KOPT-K1 (cell line): ENCODE data around the gene MOB3B.
"Not testable (repeated sequence)": the region's sequence is repeated elsewhere in the genome, so short reads cannot be mapped to it uniquely, and the experiment has no call there.

ENCODE experiments used
- H3K27ac ChIP-seq: fragments of 200-600 bp; sonication (generic); 2 replicates; pipeline ENCODE4 v1.5.1; 2016; ENCODE audit warnings: antibody characterized with exemption, mild to moderate bottlenecking, low read depth, low read length; ENCODE audit not compliant: poor library complexity, severe bottlenecking
- H3K36me3 ChIP-seq: fragments of 200-600 bp; sonication (generic); 2 replicates; pipeline ENCODE4 v1.5.1; 2017; ENCODE audit warnings: antibody characterized with exemption, mild to moderate bottlenecking, low read length, moderate library complexity; ENCODE audit not compliant: insufficient read depth
- H3K9me3 ChIP-seq: fragments of 200-600 bp; sonication (generic); 2 replicates; pipeline ENCODE4 v1.5.1; 2017; ENCODE audit warnings: antibody characterized with exemption, low read length, mild to moderate bottlenecking; ENCODE audit not compliant: insufficient read depth, poor library complexity, severe bottlenecking

Gene MOB3B

DNA sequence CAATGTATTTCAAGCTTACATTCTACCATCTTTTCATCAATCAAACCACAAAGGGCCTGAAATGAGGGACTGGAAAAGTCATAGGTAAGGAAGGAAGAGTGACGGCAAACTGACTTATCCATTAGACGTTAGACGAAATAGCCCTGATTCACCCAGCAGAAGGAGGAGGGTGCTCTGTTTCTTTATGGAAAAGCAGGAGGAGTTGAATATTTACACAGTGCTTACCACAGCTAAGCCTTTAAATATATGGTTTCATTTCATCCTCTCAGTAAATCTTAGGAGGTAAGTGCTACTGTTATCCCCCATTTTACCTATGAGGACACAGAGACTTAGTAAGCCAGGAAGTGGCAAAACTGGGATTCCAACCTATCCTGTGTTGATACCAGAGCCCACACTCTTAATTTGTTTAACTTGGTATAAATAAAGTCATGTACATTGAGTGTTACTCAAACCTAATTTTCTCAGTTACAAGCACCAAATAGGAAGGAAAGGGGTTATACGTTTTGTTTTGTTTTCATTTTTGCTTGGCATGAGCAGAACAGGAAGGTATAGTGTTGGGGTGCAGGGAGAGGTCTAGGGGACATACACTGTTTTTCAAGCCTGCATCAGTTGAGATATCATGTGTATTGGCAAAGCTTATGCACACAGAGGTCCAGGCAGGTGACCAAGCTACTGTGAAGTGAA, 103.6 kb downstream of the MOB3B start:
- Histone ChIP-seq H3K36me3 (no peaks in the 10 kb centered on the region), H3K27ac (no peak overlapping the region), H3K9me3 (no peaks in the 10 kb centered on the region)

DNA sequence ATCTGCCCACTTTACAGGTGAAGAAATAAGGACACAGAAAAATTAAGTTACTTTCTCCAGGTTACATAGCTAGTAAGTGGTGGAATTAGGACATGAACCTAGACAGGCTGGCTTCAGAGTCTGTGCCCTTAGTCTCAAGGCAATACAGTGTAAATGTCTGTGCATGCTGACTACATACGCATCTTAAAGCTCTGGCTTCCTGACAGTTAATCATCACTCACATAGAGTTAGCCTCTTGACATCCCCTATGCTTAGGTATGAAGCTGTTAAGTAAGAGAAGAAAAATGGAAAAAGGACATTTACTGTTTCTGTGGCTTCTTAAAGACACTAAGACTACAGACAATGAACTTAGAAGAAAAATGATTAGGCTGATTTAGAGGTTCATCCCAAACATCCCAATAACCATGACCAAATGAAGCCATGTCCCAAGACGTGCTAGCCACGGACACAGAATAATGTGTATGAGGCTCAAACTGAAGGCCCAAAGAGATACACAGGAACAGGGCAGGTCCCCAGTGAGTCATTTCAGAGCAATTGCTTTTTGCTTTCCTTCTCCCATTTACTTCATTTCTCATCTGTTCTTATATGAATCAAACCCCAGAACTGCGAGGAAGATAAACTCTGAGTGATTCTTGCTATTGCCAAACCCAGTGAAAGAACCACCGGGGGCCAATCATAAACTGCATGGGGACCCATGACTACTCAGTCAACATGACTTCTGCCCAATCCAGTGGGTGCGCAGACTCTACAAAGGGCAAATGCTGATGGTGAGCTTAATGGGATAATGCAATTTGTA, 105.5 kb downstream of the MOB3B start:
- Histone ChIP-seq H3K36me3 (no peaks in the 10 kb centered on the region), H3K27ac (no peak overlapping the region), H3K9me3 (no peaks in the 10 kb centered on the region)

DNA sequence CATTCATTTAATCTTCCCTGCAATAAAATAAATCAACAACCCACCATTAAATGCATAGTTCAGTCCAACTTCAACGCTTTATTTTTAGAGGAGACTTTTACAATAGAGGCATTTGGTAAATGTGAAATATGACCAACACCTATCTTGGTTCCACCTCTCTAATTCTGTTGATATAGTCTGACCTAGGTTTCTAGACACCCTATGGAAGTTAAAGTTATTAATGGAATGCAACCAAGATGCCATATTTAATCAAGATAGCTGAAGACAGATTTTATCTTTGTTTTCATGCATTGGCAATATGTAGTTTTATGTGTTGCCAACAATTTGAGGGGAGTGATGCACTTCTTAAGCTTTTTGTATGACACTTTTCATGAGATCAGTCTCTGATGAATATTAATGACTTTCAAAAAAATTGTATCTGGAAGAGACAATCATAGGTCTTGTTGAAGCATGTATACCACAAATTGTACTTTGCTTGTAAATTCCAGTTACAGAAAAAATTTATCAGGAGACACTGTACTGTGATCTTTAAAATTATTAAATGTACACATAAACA, 107.3 kb downstream of the MOB3B start:
- no peaks in the 10 kb centered on the region for H3K36me3 ChIP-seq
- H3K27ac ChIP-seq = no peak overlapping the region
- H3K9me3 ChIP-seq = no peaks in the 10 kb centered on the region

DNA sequence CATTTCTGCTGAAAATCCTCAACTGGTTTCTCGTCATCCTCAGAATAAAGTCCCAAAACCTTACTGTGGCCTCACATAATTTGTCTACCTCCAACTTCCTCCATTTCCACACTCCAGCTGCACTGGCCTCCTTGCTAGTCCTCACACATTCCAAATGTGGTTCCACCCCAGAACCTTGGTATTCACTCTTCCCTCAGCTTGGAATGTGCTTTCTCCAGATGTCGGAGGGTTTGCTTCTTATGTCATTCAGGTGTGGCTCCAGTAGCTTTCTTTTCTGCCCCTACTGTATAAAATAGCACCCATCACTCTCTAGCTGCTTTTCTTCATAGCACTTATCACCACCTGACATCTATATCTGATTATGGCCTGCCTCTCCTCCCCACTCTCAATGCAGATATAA, 108.0 kb downstream of the MOB3B start:
- Histone ChIP-seq H3K36me3 (no peaks in the 10 kb centered on the region), H3K27ac (no peak overlapping the region), H3K9me3 (no peaks in the 10 kb centered on the region)

DNA sequence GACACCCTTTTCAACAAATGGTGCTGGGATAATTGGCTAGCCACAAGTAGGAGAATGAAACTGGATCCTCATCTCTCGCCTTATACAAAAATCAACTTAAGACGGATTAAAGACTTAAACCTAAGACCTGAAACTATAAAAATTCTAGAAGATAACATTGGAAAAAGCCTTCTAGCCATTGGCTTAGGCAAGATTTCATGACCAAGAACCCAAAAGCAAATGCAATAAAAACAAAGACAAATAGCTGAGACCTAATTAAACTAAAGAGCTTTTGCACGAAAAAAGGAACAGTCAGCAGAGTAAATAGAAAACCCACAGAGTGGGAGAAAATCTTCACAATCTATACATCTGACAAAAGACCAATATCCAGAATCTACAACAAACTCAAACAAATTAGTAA, 110.1 kb downstream of the MOB3B start:
- H3K9me3 ChIP-seq, H3K27ac ChIP-seq, H3K36me3 ChIP-seq: not testable (repeated sequence)

DNA sequence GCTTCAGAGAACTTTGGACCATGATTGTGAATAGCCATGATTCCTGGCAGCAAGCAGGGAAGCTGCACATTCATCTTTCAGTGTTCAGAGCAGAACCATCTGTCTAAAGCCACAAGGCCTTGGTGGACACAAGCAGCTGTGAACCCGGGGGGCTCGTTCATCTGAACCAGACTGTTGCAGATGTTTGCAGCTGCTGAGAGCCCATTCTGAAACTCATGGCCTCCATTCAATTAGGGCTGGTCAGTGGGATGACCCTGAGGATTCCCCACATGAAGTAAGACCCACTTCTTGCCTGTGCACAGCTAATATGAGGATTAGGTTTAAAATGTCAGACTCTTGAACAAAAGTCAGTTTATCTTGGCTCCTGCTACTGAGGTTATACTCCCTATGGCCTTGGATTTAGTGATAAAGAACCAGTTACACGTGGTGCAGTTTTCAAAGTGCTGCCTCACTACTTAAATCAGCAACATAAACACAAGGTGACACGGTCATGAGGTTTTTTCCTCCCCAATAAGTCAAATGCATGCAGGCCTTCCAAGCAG, 115.3 kb downstream of the MOB3B start:
- Histone ChIP-seq H3K9me3 (no peaks in the 10 kb centered on the region), H3K36me3 (no peaks in the 10 kb centered on the region), H3K27ac (no peak overlapping the region)

DNA sequence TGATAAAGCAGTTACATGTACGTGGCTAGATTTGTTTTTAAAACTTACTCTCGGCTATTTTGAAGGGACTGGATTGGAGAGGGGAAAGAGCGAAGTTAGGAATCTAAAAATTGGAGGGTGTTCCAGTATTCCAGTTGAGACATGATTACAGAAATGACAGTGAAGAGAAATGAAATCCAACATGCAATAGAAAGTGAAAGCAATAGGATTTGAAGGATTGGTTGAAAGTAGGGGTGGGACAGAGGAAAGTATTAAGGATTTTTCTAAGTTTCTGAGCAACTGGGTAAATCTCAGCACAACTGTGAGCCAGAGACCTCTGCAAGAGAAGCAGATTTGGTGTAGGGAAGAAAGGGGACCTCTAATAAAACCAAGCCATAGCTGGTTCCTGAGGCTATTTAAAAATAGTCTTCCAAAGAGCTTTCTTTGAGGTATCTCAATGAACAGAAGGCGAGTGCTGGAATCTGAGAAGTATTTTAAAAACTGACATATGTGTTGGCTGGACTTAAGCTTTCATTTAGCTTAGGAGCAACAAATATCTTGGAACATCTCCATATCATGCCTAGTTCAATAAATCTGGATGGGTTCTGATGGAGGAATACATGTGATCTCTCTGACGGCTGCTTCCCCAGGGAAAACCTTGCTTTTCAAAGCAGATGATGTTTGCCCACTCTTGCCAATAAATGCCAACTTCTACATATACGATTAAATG, 115.9 kb downstream of the MOB3B start:
- H3K9me3 ChIP-seq = no peaks in the 10 kb centered on the region
- no peaks in the 10 kb centered on the region for H3K36me3 ChIP-seq
- no peak overlapping the region for H3K27ac ChIP-seq

DNA sequence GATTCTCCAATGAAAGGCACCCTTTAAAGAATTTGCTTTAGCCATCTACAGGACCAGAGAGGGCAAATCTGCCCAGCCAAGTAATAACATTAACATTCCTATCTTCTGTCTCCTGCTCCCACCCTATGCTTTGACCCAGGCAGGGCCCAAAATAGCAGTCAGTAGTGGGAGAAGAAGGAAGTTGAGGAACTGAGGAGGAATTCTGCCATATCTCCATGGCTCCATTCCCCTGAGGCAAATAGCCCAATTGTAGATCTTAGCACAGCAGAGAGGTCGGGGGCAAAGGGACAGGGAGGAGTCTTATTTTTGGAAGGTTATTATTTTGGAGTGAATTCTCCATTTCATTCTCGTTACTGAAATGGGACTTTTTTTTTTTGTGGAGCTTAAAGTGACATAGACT, 116.7 kb downstream of the MOB3B start:
- Histone ChIP-seq H3K27ac (no peak overlapping the region), H3K36me3 (no peaks in the 10 kb centered on the region), H3K9me3 (no peaks in the 10 kb centered on the region)

DNA sequence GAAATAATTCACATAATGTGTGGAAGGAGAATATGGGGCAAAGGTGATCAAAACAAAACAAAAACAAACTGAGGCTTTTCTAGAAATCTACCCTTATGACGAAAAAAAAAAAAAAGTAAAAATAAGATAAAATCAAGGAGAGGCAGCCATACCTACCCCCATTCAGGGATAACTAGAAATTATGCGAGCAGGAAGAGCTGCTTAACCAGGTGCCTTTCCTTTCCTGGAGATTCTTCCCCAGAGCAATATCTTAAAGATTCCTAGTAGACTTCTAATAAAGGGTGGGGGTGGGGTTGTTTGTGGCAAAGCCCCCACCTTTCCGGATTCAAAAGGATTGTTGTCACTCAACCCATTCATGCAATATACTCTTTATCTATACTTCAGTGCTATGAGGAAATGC, 117.5 kb downstream of the MOB3B start:
- H3K9me3 ChIP-seq = no peaks in the 10 kb centered on the region
- no peak overlapping the region for H3K27ac ChIP-seq
- H3K36me3 ChIP-seq = no peaks in the 10 kb centered on the region

DNA sequence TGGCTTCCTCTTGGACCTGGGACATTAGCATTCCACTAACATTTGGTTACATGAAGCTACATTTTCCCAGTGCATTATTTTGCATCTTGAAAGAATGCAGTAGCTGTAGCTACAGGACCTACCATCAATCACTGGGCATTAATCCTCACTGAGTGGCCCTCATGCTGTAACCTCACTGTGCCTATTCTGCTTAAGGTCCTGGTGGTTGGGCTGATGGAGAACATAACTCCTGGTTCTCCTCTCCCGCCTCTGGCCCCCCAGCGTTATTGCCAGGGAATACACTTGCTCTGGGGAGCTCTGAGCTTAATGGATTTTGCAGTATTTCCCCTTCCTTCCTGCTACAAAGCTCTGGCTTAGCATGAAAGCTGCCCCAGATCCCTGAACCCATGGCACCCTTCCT, 121.1 kb downstream of the MOB3B start:
- Histone ChIP-seq H3K9me3 (no peaks in the 10 kb centered on the region), H3K27ac (no peak overlapping the region), H3K36me3 (no peaks in the 10 kb centered on the region)

DNA sequence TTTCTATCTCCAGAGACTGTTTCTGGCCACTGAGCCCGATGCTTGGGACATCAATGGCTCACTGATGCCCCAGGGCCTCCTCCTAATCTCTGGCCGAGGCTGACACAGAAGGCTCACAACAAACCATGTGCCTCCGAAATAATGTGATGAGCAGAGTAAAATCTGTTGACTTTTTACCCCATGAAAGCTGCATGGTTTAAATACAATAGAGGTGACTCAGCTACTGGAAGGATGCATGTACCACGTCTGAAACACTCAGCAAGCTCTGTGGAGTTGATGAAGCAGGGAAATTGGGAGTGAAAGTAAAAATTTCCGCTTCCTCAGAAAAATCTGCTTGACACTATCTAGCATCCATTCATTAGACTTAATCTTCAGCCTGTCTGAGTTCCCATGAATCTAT, 121.6 kb downstream of the MOB3B start:
- Histone ChIP-seq H3K9me3 (no peaks in the 10 kb centered on the region), H3K36me3 (no peaks in the 10 kb centered on the region), H3K27ac (no peak overlapping the region)

DNA sequence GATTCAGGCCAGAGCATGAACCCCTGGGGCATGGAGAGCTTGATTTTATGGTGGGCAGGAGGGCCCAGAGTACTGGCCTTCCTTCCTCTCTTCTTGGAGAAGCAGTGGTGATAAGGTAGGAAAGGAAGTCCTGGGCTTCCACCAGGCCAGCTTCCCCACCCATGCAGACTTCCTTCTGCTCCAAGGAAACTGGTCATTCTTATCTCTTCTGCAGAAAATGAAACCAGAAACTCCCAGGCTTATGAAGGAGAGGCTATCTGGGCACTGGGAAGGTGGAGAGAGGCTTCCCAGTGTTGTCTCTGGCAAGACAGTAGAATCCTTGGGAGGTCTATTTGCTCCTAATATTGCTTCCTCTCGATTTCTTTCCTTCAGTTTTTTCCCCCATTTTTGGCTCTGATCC, 122.1 kb downstream of the MOB3B start:
- no peaks in the 10 kb centered on the region for H3K36me3 ChIP-seq
- no peak overlapping the region for H3K27ac ChIP-seq
- H3K9me3 ChIP-seq = no peaks in the 10 kb centered on the region

DNA sequence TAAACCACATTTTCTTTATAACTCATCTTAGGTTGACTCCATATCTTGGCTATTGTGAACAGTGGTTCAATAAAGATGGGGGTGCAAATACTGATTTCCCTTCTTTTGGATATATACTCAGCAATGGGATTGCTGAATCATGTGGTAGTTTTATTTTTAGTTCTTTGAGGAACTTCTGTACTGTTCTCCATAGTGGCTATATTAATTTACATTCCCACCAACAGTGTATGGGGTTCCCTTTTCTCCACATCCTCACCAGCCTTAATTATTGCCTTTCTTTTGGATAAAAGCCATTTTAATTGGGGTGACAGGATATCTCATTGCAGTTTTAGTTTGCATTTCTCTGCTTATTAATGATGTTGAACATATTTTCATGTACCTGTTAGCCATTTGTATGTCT, 125.0 kb downstream of the MOB3B start:
- Histone ChIP-seq H3K36me3 (no peaks in the 10 kb centered on the region), H3K27ac (no peak overlapping the region), H3K9me3 (no peaks in the 10 kb centered on the region)

DNA sequence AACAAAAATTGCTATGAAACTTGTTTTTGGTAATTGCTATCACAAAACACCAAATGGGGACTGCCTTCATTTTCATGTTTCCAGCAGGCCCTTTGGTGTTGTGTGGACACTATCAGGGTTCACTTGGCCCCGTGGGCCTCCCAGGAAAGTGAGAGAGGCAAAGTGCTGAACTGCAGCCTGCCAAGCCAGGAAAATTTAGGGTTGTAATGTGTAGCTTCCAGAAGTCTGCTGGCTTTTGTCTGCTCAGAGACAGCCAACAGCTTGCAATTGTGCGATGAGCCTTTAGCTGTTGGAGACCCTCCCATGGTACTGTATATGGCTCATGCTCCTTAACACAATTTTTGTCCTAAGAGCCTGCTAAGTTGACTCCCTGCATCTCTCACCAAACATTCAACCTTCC, 127.0 kb downstream of the MOB3B start:
- H3K9me3 ChIP-seq = no peaks in the 10 kb centered on the region
- H3K27ac ChIP-seq = no peak overlapping the region
- H3K36me3 ChIP-seq = no peaks in the 10 kb centered on the region

DNA sequence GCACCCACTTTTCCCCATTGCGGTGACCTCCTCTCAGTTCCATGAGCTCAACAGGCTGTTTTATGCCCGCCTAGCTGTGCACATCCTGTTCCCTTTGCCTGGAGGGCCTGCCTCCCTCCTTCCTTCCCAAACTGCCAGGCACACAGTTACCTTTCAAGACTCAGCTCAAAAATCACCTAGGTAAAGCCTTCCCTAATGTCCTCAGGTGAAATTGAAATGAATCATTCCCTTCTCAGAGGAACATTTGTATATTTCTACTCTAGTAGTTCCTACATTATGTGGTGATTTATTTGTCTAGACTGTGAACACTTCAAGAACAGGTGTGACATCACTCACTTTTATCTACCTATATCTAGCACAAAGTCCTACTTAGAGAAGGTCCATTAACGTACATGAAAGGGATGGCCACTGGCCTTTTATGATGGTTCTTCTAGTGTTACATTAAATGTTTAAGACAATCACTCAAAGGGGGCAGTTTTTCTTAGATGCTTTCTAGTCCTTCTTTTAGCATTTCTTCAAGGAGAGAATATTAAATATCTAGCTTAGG, 129.2 kb downstream of the MOB3B start:
- no peak overlapping the region for H3K27ac ChIP-seq
- H3K36me3 ChIP-seq = no peaks in the 10 kb centered on the region
- no peaks in the 10 kb centered on the region for H3K9me3 ChIP-seq
